ENCODE results near the gene DZANK1. TPM values are rescaled to one million over a fixed set of nuclear protein-coding genes. Genes with fewer than 3 reads are reported as not detected.

The DZANK1 gene
- total and polyA plus RNA-seq, 2 experiments from 2014 or later, result 7.9 to 8.3 TPM

GRCh38 chr20:18380908-18381529 lies 85.8 kb downstream of the DZANK1 start:
- peak overlapping the region; percentile 59; the same call in 1 of the 2 replicates for H2AFZ ChIP-seq
- peak; percentile 94 for ATAC-seq

More at GRCh38 chr20:18380908-18381529, 85.8 kb downstream of the DZANK1 start:
- Mint-ChIP-seq H3K9me3 (peaks cover 12% of the 10 kb centered on the region; the same call in 2 of the 3 replicates), H3K4me1 (no peaks in the 10 kb centered on the region), H3K27ac (no peak overlapping the region), H3K4me3 (no peak overlapping the region), H3K27me3 (ENCODE audit: insufficient read depth, low read depth, poor library complexity) (peaks cover 4% of the 10 kb centered on the region), H3K36me3 (ENCODE audit: low read depth) (no peaks in the 10 kb centered on the region; the same call in 1 of the 3 replicates)
- peak; percentile 41 to 79; a peak in 3 of 4 replicates for TF ChIP-seq CTCF (conservative IDR thresholded peaks at IDR 0.05; ENCODE audit: low read depth in 2 of 2)
- TF ChIP-seq ZNF462 (CRISPR knock-in tag; IDR thresholded peaks at IDR 0.05), result peak; percentile 50; the same call in 1 of the 2 replicates
- no peak for TF ChIP-seq JUNB (IDR thresholded peaks at IDR 0.05; ENCODE audit: unreplicated experiment)
- Histone ChIP-seq H3F3A (replicated peaks; ENCODE audit: low read depth) (no peaks in the 10 kb centered on the region), H3K9me2 (ENCODE audit: insufficient read depth) (no peaks in the 10 kb centered on the region; the same call in none of the 2 replicates), H4K20me1 (replicated peaks; ENCODE audit: insufficient read depth) (no peaks in the 10 kb centered on the region; the same call in 1 of the 2 replicates), H3K4me3 (no peak overlapping the region), H3K36me3 (ENCODE audit: insufficient read depth) (peaks cover 5% of the 10 kb centered on the region; the same call in 1 of the 2 replicates), H3K4me2 (no peak overlapping the region), H3K27ac (ENCODE audit: low read depth) (no peak overlapping the region), H3K79me2 (replicated peaks; ENCODE audit: insufficient read depth) (no peaks in the 10 kb centered on the region), H3K4me1 (ENCODE audit: insufficient read depth) (no peaks in the 10 kb centered on the region), H3K27me3 (ENCODE audit: insufficient read depth) (no peaks in the 10 kb centered on the region)
- peak; percentile 57 for DNase-seq (ENCODE audit: low spot score)
